Loucy (cell line): Measurements from ENCODE around the gene OR10A2.

Experiments used
- H2AFZ ChIP-seq: fragments of 200-600 bp; sonication (generic); 2 replicates; pipeline ENCODE4 v1.6.0; 2016; ENCODE audit warnings: antibody characterized with exemption, mild to moderate bottlenecking, low read length, moderate library complexity
- H3F3A ChIP-seq: fragments of 200-600 bp; 2 replicates; pipeline ENCODE4 v1.6.0; 2016; ENCODE audit warnings: antibody characterized with exemption, low read depth, mild to moderate bottlenecking
- H3K27me3 ChIP-seq: fragments of 200-600 bp; sonication (generic); 2 replicates; pipeline ENCODE4 v1.6.1; 2014; ENCODE audit warnings: low read length, mild to moderate bottlenecking; ENCODE audit not compliant: insufficient read depth, poor library complexity, severe bottlenecking
- H3K36me3 ChIP-seq: fragments of 200-600 bp; sonication (generic); 2 replicates; pipeline ENCODE4 v1.6.1; 2016; ENCODE audit warnings: low read length; ENCODE audit not compliant: insufficient read depth
- H3K4me1 ChIP-seq: fragments of 200-600 bp; sonication (generic); 2 replicates; pipeline ENCODE4 v1.5.1; 2014; ENCODE audit warnings: low read length, mild to moderate bottlenecking; ENCODE audit not compliant: insufficient read depth, poor library complexity, severe bottlenecking
- H3K4me2 ChIP-seq: fragments of 200-600 bp; sonication (generic); 2 replicates; pipeline ENCODE4 v1.6.0; 2014; ENCODE audit warnings: antibody characterized with exemption, low read length, low read depth, mild to moderate bottlenecking; ENCODE audit not compliant: poor library complexity, severe bottlenecking
- H3K4me3 ChIP-seq: fragments of 200-600 bp; sonication (generic); 2 replicates; pipeline ENCODE4 v1.5.1; 2014; ENCODE audit warnings: low read length, mild to moderate bottlenecking, mixed read lengths; ENCODE audit not compliant: poor library complexity, severe bottlenecking
- H3K79me2 ChIP-seq: fragments of 200-600 bp; sonication (generic); 2 replicates; pipeline ENCODE4 v1.6.1; 2014; ENCODE audit warnings: low read length; ENCODE audit not compliant: insufficient read depth
- H3K9ac ChIP-seq: fragments of 200-600 bp; sonication (generic); 2 replicates; pipeline ENCODE4 v1.6.0; 2014; ENCODE audit warnings: mild to moderate bottlenecking, low read depth, low read length, moderate library complexity; ENCODE audit not compliant: poor library complexity, severe bottlenecking
- H3K9me2 ChIP-seq: fragments of 200-600 bp; sonication (generic); replicated peaks from 2 replicates; pipeline ENCODE4 v1.6.1; 2016; ENCODE audit warnings: low read depth, low read length, mixed read lengths
- H3K9me3 ChIP-seq: fragments of 200-600 bp; sonication (generic); 2 replicates; pipeline ENCODE4 v1.6.1; 2014; ENCODE audit warnings: mild to moderate bottlenecking, antibody characterized with exemption, low read length, low read depth; ENCODE audit not compliant: insufficient read depth
- H4K20me1 ChIP-seq: fragments of 200-600 bp; sonication (generic); 2 replicates; pipeline ENCODE4 v1.6.0; 2014; ENCODE audit warnings: antibody characterized with exemption, low read length, mild to moderate bottlenecking; ENCODE audit not compliant: insufficient read depth, poor library complexity, severe bottlenecking
- EZH2phosphoT487 ChIP-seq: fragments of 200-600 bp; IDR thresholded peaks from 2 replicates; pipeline ENCODE4 v1.6.1; 2018; ENCODE audit warnings: antibody characterized with exemption, mild to moderate bottlenecking, moderate library complexity, borderline replicate concordance
- TF ChIP-seq, protein P1 (sequence below): fragments of 200-600 bp; sonication (generic); conservative IDR thresholded peaks from 2 replicates; pipeline ENCODE4 v1.5.1; 2014; ENCODE audit warnings: mild to moderate bottlenecking, antibody characterized with exemption, low read length

Gene OR10A2

DNA sequence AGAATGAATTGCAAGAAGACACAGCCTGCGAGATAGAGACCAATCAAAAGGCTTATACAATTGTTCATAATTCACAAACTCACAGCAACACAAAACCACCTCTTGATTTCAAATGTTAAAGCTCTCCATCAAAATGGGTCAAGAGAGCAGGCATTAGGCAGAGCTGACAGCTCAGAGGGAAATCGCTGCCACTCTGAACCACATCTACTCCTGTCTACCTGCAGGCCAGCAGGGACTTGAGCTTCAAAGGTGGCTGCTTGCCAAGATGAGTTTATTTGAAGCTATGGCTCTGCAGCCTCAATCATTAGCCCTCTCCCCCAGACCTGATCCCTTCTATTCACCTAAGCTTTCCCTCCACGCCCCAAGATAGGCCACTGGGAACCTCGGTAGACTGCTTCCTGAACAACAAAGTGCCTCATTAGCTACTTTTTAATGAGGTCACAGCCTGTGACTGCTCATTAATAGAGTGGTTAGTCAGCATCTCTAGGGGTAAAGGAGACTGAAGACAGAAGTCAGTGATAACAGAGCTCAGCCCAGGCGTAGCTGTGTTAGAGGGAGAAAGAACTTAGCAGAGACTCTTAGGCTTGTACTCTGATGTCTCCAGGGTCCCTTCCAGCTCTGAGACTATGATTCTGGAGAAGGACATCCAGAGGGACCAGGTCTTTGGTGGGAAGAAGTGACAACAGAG, 38.6 kb upstream of the OR10A2 start:
- no peak overlapping the region for H3K4me3 ChIP-seq
- H3K4me2 ChIP-seq = no peak overlapping the region
- H2AFZ ChIP-seq = no peak overlapping the region
- no peaks in the 10 kb centered on the region for H3K79me2 ChIP-seq
- no peaks in the 10 kb centered on the region for H3F3A ChIP-seq
- H3K36me3 ChIP-seq = no peaks in the 10 kb centered on the region
- TF ChIP-seq EZH2phosphoT487 = no peak
- TF ChIP-seq, protein P1, sequence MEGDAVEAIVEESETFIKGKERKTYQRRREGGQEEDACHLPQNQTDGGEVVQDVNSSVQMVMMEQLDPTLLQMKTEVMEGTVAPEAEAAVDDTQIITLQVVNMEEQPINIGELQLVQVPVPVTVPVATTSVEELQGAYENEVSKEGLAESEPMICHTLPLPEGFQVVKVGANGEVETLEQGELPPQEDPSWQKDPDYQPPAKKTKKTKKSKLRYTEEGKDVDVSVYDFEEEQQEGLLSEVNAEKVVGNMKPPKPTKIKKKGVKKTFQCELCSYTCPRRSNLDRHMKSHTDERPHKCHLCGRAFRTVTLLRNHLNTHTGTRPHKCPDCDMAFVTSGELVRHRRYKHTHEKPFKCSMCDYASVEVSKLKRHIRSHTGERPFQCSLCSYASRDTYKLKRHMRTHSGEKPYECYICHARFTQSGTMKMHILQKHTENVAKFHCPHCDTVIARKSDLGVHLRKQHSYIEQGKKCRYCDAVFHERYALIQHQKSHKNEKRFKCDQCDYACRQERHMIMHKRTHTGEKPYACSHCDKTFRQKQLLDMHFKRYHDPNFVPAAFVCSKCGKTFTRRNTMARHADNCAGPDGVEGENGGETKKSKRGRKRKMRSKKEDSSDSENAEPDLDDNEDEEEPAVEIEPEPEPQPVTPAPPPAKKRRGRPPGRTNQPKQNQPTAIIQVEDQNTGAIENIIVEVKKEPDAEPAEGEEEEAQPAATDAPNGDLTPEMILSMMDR = no peak
- H3K4me1 ChIP-seq = no peaks in the 10 kb centered on the region
- H3K9me3 ChIP-seq = no peaks in the 10 kb centered on the region
- H3K27me3 ChIP-seq = no peaks in the 10 kb centered on the region
- H3K9ac ChIP-seq = no peak overlapping the region
- no peaks in the 10 kb centered on the region for H4K20me1 ChIP-seq
- no peaks in the 10 kb centered on the region for H3K9me2 ChIP-seq

DNA sequence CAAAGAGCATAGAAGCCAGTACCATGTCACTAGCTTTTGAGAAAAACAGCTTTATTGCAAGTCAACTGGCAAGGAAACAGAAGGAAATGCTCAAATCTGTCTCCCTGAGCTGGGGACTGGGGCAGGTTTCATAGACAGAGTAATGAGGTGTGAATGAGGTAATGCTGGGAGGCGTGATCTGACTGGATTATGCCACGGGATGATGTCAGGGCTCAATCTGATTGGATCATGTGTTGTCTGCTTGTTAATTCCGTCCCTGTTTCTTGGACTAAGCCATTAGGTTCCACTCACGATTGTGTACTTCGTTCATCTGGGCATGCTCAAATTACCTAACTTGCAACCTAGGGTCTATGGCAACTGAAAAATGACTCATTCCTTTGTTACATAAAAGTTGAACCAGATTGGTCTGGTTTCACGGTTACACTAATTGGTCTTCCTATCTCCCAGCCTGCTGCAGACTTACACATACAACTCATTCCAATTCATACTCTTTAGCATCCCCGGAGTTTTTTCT, 37.6 kb upstream of the OR10A2 start:
- no peak for TF ChIP-seq EZH2phosphoT487
- Histone ChIP-seq H3F3A (no peaks in the 10 kb centered on the region), H3K9me2 (no peaks in the 10 kb centered on the region), H3K9ac (no peak overlapping the region), H3K4me3 (no peak overlapping the region), H2AFZ (no peak overlapping the region), H3K4me1 (no peaks in the 10 kb centered on the region), H3K9me3 (no peaks in the 10 kb centered on the region), H3K79me2 (no peaks in the 10 kb centered on the region), H4K20me1 (no peaks in the 10 kb centered on the region), H3K36me3 (no peaks in the 10 kb centered on the region), H3K4me2 (no peak overlapping the region), H3K27me3 (no peaks in the 10 kb centered on the region)

DNA sequence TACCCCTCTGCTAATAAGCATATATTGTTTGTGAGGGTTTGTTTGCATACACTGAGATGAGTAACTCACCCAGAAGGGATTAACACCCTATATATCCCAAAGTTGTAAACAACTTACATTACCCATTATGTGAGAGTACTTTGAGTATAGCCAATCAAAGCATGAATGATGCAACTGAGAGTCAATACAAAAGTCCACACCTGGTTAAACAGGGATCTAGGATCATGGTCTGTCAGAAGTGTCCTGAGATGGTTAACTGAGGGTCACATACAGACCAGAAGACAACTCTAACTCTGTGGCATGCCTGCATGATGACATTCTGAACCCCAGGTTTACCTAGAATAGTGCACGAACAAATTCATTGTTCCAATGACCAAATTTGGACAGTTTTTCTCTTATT, 34.8 kb upstream of the OR10A2 start:
- no peaks in the 10 kb centered on the region for H4K20me1 ChIP-seq
- H3K79me2 ChIP-seq = no peaks in the 10 kb centered on the region
- H3K9ac ChIP-seq = no peak overlapping the region
- no peaks in the 10 kb centered on the region for H3K27me3 ChIP-seq
- TF ChIP-seq, protein P1 = no peak
- no peak for TF ChIP-seq EZH2phosphoT487
- H3K4me2 ChIP-seq = no peak overlapping the region
- no peaks in the 10 kb centered on the region for H3K9me3 ChIP-seq
- H3K9me2 ChIP-seq = no peaks in the 10 kb centered on the region
- no peaks in the 10 kb centered on the region for H3K4me1 ChIP-seq
- H3F3A ChIP-seq = no peaks in the 10 kb centered on the region
- no peaks in the 10 kb centered on the region for H3K36me3 ChIP-seq
- no peak overlapping the region for H2AFZ ChIP-seq
- no peak overlapping the region for H3K4me3 ChIP-seq

DNA sequence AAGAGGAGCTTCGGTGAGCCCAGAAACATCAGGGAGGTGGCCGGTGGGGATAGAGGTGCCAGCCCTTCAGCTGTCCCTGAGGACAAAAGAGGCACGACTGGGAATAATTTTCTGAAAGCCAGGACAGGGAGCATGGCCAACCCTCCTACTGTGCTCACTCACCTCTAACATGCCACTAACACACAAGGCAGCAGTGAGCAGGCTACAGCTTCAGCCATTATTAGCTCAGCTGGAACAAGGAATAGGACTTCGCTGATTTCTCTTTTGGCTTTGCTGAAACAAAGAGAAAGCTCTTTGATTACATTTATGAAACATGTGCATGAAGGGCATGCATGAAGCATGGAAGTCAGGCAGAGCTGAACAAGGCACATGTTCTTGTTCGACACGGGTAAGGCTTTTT, 29.5 kb upstream of the OR10A2 start:
- Histone ChIP-seq H3K4me2 (no peak overlapping the region), H3K36me3 (no peaks in the 10 kb centered on the region), H3F3A (no peaks in the 10 kb centered on the region), H3K9ac (no peak overlapping the region), H3K79me2 (no peaks in the 10 kb centered on the region), H3K9me2 (no peaks in the 10 kb centered on the region), H3K9me3 (no peaks in the 10 kb centered on the region), H3K4me3 (no peak overlapping the region), H4K20me1 (no peaks in the 10 kb centered on the region), H3K27me3 (no peaks in the 10 kb centered on the region), H3K4me1 (no peaks in the 10 kb centered on the region), H2AFZ (no peak overlapping the region)
- no peak for TF ChIP-seq EZH2phosphoT487
- TF ChIP-seq, protein P1 = no peak
